T-helper 17 cell (primary cell): ENCODE data around the gene KLF9. TPM values are rescaled to one million over a fixed set of nuclear protein-coding genes. Genes with fewer than 3 reads are reported as not detected.

ENCODE experiments used
- ATAC-seq: fragments of 150-1000 bp; cut with Tn5 transposase; 2 replicates; pipeline ENCODE4 v1.10.0; 2021; ENCODE audit warnings: mild to moderate bottlenecking, moderate library complexity
- DNase-seq, 3 donors: peaks; one replicate each; pipeline versions ENCODE4 v3.0.0 to v3.0.0-alpha.2; 2020 to 2021
- H3K9me3 ChIP-seq: one replicate; pipeline ENCODE4 v1.7.0; 2013; ENCODE audit warnings: low read length, mild to moderate bottlenecking; ENCODE audit not compliant: control insufficient read depth, poor library complexity, severe bottlenecking
- H3K27ac Mint-ChIP-seq: one replicate; pipeline ENCODE4 v1.8.0; 2022; ENCODE audit warnings: mild to moderate bottlenecking, moderate library complexity, mixed read lengths
- H3K27me3 Mint-ChIP-seq: one replicate; pipeline ENCODE4 v1.8.0; 2022; ENCODE audit warnings: mixed read lengths
- H3K36me3 Mint-ChIP-seq: one replicate; pipeline ENCODE4 v1.8.0; 2022; ENCODE audit warnings: low read depth, mixed read lengths
- H3K4me1 Mint-ChIP-seq: one replicate; pipeline ENCODE4 v1.8.0; 2022; ENCODE audit warnings: mild to moderate bottlenecking, mixed read lengths
- H3K4me3 Mint-ChIP-seq: one replicate; pipeline ENCODE4 v1.8.0; 2022; ENCODE audit warnings: mild to moderate bottlenecking, moderate library complexity, mixed read lengths
- total RNA-seq, 4 donors: library from RNA in 2 of 4; stranded (reverse) in 2 of 4; gene quantifications; one replicate each; pipeline ENCODE4 v1.2.3 and lab custom pipeline; 2022 to 2026

KLF9 gene
- total RNA-seq, 2 donors from 2014 or later: 78.0 to 82.7 TPM

GRCh38 chr9:70418822-70419555 lies 4.5 kb upstream of the KLF9 start:
- Mint-ChIP-seq H3K4me3 (peak overlapping the region; percentile 97), H3K36me3 (no peaks in the 10 kb centered on the region), H3K27ac (peak overlapping the region; percentile 95), H3K27me3 (no peaks in the 10 kb centered on the region), H3K4me1 (peaks cover 44% of the 10 kb centered on the region)
- ATAC-seq: peak; percentile 54
- peak in 2 of 3 donors; percentile 55 to 72 for DNase-seq
- no peaks in the 10 kb centered on the region for H3K9me3 ChIP-seq

GRCh38 chr9:70415476-70415875 lies 1.0 kb upstream of the KLF9 start:
- no peaks in the 10 kb centered on the region for H3K36me3 Mint-ChIP-seq
- ATAC-seq (no peak), DNase-seq (no peak)
- H3K27ac Mint-ChIP-seq: no peak overlapping the region
- H3K27me3 Mint-ChIP-seq: no peaks in the 10 kb centered on the region
- no peaks in the 10 kb centered on the region for H3K9me3 ChIP-seq
- peaks cover 36% of the 10 kb centered on the region for H3K4me1 Mint-ChIP-seq
- no peak overlapping the region for H3K4me3 Mint-ChIP-seq

- ATAC-seq (no peak), DNase-seq (no peak)
- no peaks in the 10 kb centered on the region for H3K27me3 Mint-ChIP-seq
- no peaks in the 10 kb centered on the region for H3K36me3 Mint-ChIP-seq
- H3K4me3 Mint-ChIP-seq: no peak overlapping the region
- H3K4me1 Mint-ChIP-seq: peaks cover 37% of the 10 kb centered on the region
- no peaks in the 10 kb centered on the region for H3K9me3 ChIP-seq
- H3K27ac Mint-ChIP-seq: peak overlapping the region; percentile 98
Observed at GRCh38 chr9:70415041-70415440, 584 bp upstream of the KLF9 start.

- Mint-ChIP-seq H3K27me3 (no peaks in the 10 kb centered on the region), H3K4me1 (peaks cover 34% of the 10 kb centered on the region), H3K36me3 (no peaks in the 10 kb centered on the region), H3K4me3 (peak overlapping the region; percentile 96), H3K27ac (peak overlapping the region; percentile 98)
- DNase-seq (peak in 2 of 3 donors; percentile 53 to 57), ATAC-seq (peak; percentile 52)
- H3K9me3 ChIP-seq: no peaks in the 10 kb centered on the region
Observed at GRCh38 chr9:70413464-70413798, 1.0 kb downstream of the KLF9 start.

DNA sequence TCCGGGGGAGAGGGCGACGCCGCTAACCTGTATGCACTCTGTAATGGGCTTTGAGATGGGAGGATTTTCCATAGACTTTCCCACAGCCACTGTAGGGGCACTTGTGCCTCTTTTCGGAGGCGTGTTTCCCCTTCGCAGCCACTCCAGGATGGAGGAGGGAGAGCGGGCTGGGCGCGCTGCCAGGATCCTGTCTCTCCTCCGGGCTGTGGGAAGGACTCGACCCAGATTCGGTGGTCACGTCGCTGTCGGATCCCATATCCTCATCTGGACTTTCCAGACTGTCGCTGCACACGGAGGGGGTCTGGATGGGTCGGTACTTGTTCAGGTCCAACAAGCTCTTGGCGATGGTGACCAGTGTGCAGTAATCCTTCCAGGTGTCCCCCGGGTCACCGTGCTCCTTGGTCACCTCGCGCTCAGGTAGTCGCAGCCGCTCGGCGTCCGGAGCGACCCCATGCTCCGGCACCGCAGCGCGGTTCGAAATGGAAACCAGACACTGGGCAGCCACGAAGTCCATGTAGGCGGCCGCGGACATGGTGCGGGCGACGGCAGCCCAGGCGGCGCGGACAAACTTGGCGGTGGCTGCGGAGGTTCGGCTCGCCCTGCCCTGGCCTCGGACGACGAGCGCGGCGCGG lies 1.5 kb downstream of the KLF9 start:
- Mint-ChIP-seq H3K4me3 (peak overlapping the region; percentile 96), H3K27me3 (no peaks in the 10 kb centered on the region), H3K36me3 (no peaks in the 10 kb centered on the region), H3K27ac (peak overlapping the region; percentile 98), H3K4me1 (peaks cover 37% of the 10 kb centered on the region)
- ATAC-seq (no peak), DNase-seq (peak; percentile 17 to 44 (median 35))
- no peaks in the 10 kb centered on the region for H3K9me3 ChIP-seq

GRCh38 chr9:70411930-70412831 lies 2.3 kb downstream of the KLF9 start:
- H3K9me3 ChIP-seq: no peaks in the 10 kb centered on the region
- no peaks in the 10 kb centered on the region for H3K36me3 Mint-ChIP-seq
- peaks cover 44% of the 10 kb centered on the region for H3K4me1 Mint-ChIP-seq
- ATAC-seq: peak; percentile 34
- peak overlapping the region; percentile 96 for H3K4me3 Mint-ChIP-seq
- no peaks in the 10 kb centered on the region for H3K27me3 Mint-ChIP-seq
- peak; percentile 50 to 75 (median 75) for DNase-seq
- peak overlapping the region; percentile 98 for H3K27ac Mint-ChIP-seq

DNA sequence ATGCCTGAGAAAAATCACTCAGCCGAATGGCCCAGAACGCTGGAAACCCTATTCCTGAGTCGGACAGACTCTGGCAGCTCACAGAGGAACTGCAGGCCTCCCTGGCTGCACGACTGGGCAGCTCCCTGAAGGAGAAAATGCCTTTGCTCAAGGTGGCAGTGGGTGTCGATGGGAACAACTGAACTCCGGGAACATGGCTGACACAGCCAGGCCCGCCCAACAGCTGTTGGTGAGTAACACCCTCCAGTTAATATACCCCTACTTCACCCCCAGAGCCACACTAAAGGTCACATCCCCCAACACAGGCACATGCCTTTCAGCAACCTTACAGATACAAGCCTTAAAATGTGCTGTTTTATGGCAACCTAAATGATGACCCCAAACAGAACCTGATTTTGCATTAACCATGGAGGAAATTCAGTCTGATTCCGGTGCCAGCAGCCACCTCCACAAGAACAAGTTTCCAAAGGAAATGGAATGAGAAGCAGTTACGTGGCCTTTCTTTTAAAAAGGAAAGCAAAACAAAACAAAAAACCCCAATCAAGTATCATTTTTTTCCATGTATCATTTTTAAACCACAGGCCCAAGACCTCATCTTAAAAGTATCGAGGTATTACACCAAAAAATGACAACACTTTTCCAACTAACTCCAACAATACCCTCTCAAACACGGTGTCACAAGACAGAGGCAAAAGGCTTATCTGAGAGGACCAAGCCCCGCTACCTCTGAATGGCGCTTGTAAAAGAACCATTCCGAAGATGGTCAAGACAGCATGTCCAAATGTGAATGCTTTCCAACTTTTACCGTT lies 3.1 kb downstream of the KLF9 start:
- no peaks in the 10 kb centered on the region for H3K36me3 Mint-ChIP-seq
- H3K27me3 Mint-ChIP-seq: no peaks in the 10 kb centered on the region
- H3K4me3 Mint-ChIP-seq: peak overlapping the region; percentile 96
- H3K9me3 ChIP-seq: no peaks in the 10 kb centered on the region
- peak overlapping the region; percentile 98 for H3K27ac Mint-ChIP-seq
- no peak for DNase-seq
- H3K4me1 Mint-ChIP-seq: peaks cover 50% of the 10 kb centered on the region
- no peak for ATAC-seq

DNA sequence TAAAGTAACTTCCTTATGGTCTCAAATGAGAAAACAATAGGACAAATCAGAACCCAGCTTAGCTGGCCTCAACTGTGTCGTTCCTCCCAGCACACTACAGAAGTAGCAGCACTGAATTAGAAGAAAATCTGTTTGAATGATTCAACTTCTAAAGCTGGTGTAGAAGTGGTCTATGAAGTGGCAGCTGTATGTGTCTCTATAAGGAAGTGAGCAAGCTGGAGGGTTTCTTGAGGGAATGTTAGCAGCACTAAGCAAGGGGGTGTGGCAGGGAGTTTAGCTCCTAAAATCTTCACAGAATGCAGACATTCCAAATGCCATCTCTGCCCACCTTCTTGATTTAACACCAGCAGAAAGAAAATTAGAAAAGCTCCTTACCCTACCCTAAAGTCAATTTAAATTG lies 4.1 kb downstream of the KLF9 start:
- Mint-ChIP-seq H3K36me3 (no peaks in the 10 kb centered on the region), H3K27ac (peak overlapping the region; percentile 98), H3K27me3 (no peaks in the 10 kb centered on the region), H3K4me1 (peaks cover 58% of the 10 kb centered on the region), H3K4me3 (peak overlapping the region; percentile 96)
- H3K9me3 ChIP-seq: no peaks in the 10 kb centered on the region
- no peak for ATAC-seq
- DNase-seq: no peak

DNA sequence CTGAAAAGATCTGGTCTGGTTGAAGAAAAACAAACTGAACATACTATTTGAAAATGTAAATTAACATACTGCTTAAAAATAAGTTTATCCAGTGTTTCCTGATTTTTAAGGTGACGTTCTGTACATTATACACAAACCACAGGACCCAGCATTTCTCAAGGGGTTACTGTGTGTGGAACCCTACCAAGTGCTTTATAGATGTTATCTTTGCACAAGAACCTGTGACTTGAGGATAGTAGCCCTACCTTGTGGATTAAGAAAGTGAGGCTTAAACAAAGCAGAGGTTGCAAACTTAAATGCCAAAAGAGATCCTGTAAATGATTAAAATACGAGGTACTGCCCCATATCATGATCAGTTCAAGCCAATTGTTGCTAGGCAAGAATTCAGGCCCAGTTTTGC lies 4.7 kb downstream of the KLF9 start:
- no peak for ATAC-seq
- no peaks in the 10 kb centered on the region for H3K9me3 ChIP-seq
- H3K27ac Mint-ChIP-seq: peak overlapping the region; percentile 98
- no peaks in the 10 kb centered on the region for H3K27me3 Mint-ChIP-seq
- H3K4me1 Mint-ChIP-seq: peaks cover 64% of the 10 kb centered on the region
- no peaks in the 10 kb centered on the region for H3K36me3 Mint-ChIP-seq
- peak overlapping the region; percentile 96 for H3K4me3 Mint-ChIP-seq
- DNase-seq: no peak

GRCh38 chr9:70409280-70409679 lies 5.2 kb downstream of the KLF9 start:
- no peak for DNase-seq
- ATAC-seq: no peak
- H3K4me3 Mint-ChIP-seq: no peak overlapping the region
- no peak overlapping the region for H3K27ac Mint-ChIP-seq
- no peaks in the 10 kb centered on the region for H3K36me3 Mint-ChIP-seq
- peaks cover 60% of the 10 kb centered on the region for H3K4me1 Mint-ChIP-seq
- no peaks in the 10 kb centered on the region for H3K9me3 ChIP-seq
- H3K27me3 Mint-ChIP-seq: no peaks in the 10 kb centered on the region

- Mint-ChIP-seq H3K27me3 (no peaks in the 10 kb centered on the region), H3K36me3 (no peaks in the 10 kb centered on the region), H3K4me1 (peaks cover 57% of the 10 kb centered on the region), H3K27ac (peak overlapping the region; percentile 84), H3K4me3 (no peak overlapping the region)
- DNase-seq (no peak), ATAC-seq (no peak)
- no peaks in the 10 kb centered on the region for H3K9me3 ChIP-seq
Observed at GRCh38 chr9:70408393-70409040, 5.9 kb downstream of the KLF9 start.

DNA sequence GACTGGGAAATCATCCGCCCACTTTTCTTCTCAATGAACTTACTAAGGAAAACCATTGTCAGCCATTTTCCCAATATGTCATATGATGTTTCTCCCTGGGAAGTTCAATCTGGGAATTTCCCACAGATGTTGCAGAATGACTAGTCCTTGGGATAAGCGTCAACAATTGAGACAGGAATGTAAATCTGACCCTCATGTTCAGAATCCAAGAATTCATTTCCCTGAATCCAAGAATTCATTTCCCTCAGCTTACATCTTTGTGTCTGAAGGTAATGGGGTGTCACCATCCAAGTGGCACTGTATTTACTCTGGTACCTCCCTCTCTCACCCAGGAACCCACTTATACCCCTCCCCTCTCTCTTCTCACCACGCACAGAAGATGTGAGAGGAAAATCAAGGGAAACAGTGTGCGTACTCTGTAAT lies 7.4 kb downstream of the KLF9 start:
- H3K9me3 ChIP-seq: no peaks in the 10 kb centered on the region
- H3K36me3 Mint-ChIP-seq: no peaks in the 10 kb centered on the region
- DNase-seq (no peak), ATAC-seq (no peak)
- H3K27ac Mint-ChIP-seq: peak overlapping the region; percentile 84
- H3K4me3 Mint-ChIP-seq: peak overlapping the region; percentile 78
- no peaks in the 10 kb centered on the region for H3K27me3 Mint-ChIP-seq
- peaks cover 63% of the 10 kb centered on the region for H3K4me1 Mint-ChIP-seq
